ENCODE data around the gene SLC6A18. TPM values are rescaled to one million over a fixed set of nuclear protein-coding genes. Genes with fewer than 3 reads are reported as not detected.

SLC6A18 gene
- total RNA-seq, 1 experiment from 2014 or later, result not detected

GRCh38 chr5:1239505-1240251 lies 14.5 kb downstream of the SLC6A18 start:
- BruUV-seq (replicated peaks), result no TSS peak
- DNase-seq, result no peak
- Mint-ChIP-seq H3K27ac (ENCODE audit: unreplicated experiment) (no peak overlapping the region), H3K4me1 (ENCODE audit: low read depth, unreplicated experiment) (no peaks in the 10 kb centered on the region), H3K4me3 (ENCODE audit: low read depth, unreplicated experiment) (no peak overlapping the region), H3K27me3 (ENCODE audit: unreplicated experiment) (peaks cover 67% of the 10 kb centered on the region), H3K36me3 (ENCODE audit: insufficient read depth, unreplicated experiment) (peaks cover 4% of the 10 kb centered on the region), H3K9me3 (ENCODE audit: low read depth, unreplicated experiment) (peaks cover 4% of the 10 kb centered on the region)
- no peak for TF ChIP-seq CTCF (IDR thresholded peaks at IDR 0.05; ENCODE audit: unreplicated experiment)
- CTCF ChIA-PET, result interaction anchor here (1.1 kb wide), 1 partner anchor 405 kb away, joined by 3 read pairs; no protein-coding TSS in a partner anchor
- intact Hi-C loops (cut with micrococcal nuclease; ENCODE audit: unreplicated experiment), result no loop called here

DNA sequence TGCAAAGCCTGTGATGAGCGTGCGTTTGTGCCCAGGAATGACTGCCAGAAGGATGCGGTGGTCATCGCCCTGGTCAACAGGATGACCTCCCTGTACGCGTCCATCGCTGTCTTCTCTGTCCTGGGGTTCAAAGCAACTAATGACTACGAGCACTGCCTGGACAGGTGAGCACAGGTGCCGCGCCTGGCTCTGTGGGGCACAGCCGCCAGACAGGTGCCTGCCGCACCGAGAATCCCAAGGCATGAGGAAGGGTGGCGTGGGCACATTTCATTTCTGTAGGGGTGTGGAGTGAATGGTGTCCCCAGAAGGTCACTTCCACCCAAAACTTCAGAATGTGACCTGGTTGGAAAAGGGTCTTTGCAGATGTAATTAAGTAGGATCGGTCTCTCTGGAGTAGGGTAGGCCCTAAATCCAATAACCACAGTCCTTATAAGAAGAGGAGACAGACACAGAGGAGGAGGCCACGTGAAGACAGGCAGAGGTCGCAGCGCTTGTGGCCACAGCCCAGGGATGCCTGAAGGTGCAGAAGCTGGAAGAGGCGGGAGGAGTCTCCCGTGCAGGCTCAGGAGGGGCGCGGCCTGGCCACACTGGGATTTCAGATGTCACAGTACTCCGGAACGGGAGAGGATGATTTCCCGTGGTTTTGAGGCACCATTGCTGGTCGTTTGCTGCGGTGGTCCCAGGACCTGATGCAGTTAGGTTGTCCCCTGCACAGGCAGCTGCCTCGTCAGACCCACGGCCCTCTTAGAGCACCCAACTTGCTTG lies 15.5 kb downstream of the SLC6A18 start:
- DNase-seq, result no peak
- peaks cover 63% of the 10 kb centered on the region for H3K27me3 Mint-ChIP-seq (ENCODE audit: unreplicated experiment)
- H3K9me3 Mint-ChIP-seq (ENCODE audit: low read depth, unreplicated experiment), result peaks cover 4% of the 10 kb centered on the region
- H3K4me1 Mint-ChIP-seq (ENCODE audit: low read depth, unreplicated experiment), result no peaks in the 10 kb centered on the region
- intact Hi-C loops (cut with micrococcal nuclease; ENCODE audit: unreplicated experiment), result no loop called here
- CTCF ChIA-PET, result no interaction called here
- TF ChIP-seq CTCF (IDR thresholded peaks at IDR 0.05; ENCODE audit: unreplicated experiment), result no peak
- H3K27ac Mint-ChIP-seq (ENCODE audit: unreplicated experiment), result no peak overlapping the region
- no TSS peak for BruUV-seq (replicated peaks)
- no peak overlapping the region for H3K4me3 Mint-ChIP-seq (ENCODE audit: low read depth, unreplicated experiment)
- peaks cover 4% of the 10 kb centered on the region for H3K36me3 Mint-ChIP-seq (ENCODE audit: insufficient read depth, unreplicated experiment)

DNA sequence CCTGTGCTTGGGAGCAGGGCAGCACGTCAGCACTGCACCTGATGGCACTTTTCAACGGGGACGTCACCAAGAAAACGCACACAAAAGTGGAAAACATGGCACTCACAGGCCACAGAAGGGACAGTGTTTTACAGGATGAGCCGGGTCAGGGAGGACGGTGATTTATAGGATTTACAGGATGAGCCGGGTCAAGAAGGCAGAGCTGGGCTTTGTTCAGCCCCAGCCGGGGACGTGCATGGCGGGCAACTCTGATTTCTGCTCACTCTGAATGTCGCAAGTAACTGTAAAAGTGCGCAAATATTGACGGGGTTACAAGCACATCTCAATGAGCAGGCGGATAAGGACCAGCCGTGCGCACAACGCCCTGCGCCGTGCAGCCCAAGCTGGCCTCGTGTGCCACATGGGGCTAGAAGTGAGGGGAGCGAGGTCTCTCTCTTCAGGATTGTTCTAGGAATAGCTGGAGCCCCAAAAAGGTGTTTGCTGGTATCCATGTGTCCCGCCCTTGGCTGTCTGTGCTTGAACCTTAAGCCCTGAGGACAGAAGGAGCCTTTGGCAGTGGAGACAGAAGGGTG lies 16.4 kb downstream of the SLC6A18 start:
- Mint-ChIP-seq H3K36me3 (ENCODE audit: insufficient read depth, unreplicated experiment) (peaks cover 4% of the 10 kb centered on the region), H3K4me1 (ENCODE audit: low read depth, unreplicated experiment) (no peaks in the 10 kb centered on the region), H3K4me3 (ENCODE audit: low read depth, unreplicated experiment) (no peak overlapping the region), H3K9me3 (ENCODE audit: low read depth, unreplicated experiment) (no peaks in the 10 kb centered on the region), H3K27ac (ENCODE audit: unreplicated experiment) (no peak overlapping the region), H3K27me3 (ENCODE audit: unreplicated experiment) (peaks cover 54% of the 10 kb centered on the region)
- no TSS peak for BruUV-seq (replicated peaks)
- DNase-seq, result no peak
- intact Hi-C loops (cut with micrococcal nuclease; ENCODE audit: unreplicated experiment), result no loop called here
- CTCF ChIA-PET, result no interaction called here
- TF ChIP-seq CTCF (IDR thresholded peaks at IDR 0.05; ENCODE audit: unreplicated experiment), result no peak

DNA sequence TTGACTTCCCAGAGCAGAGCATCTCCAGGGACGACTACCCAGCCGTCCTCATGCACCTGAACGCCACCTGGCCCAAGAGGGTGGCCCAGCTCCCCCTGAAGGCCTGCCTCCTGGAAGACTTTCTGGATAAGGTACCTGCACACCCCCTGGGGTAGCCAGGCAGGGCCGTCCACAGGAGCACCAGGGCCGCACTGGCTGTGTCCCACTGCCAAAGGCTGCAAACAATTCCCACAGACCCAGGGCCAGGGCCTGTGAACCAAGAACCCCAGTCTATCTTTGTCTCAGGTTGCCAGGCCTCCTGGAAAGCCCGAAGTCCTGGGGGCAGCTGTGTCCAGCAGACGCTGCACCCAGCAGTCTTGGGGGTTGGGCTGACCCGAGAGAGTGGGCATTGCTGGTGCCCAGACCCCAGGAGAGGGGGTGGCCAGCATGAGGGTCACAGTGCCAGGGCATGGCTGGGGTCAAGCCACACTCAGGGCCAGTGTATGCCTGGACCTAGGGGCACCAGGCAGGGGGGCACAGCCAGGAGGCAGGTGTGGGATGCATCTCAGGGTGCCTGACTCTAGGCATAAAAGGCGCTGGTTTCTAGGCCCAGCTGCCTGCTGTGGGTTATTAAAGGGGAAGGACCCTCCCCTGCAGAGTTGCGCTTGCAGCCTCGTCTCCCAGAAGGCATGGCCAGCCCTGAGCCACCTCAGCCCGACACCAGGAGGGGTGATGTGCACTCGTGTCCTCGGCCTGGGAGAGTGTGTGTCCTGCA lies 17.7 kb downstream of the SLC6A18 start:
- Mint-ChIP-seq H3K27me3 (ENCODE audit: unreplicated experiment) (peaks cover 53% of the 10 kb centered on the region), H3K9me3 (ENCODE audit: low read depth, unreplicated experiment) (no peaks in the 10 kb centered on the region), H3K36me3 (ENCODE audit: insufficient read depth, unreplicated experiment) (peaks cover 4% of the 10 kb centered on the region), H3K27ac (ENCODE audit: unreplicated experiment) (no peak overlapping the region), H3K4me3 (ENCODE audit: low read depth, unreplicated experiment) (no peak overlapping the region), H3K4me1 (ENCODE audit: low read depth, unreplicated experiment) (no peaks in the 10 kb centered on the region)
- intact Hi-C loops (cut with micrococcal nuclease; ENCODE audit: unreplicated experiment), result no loop called here
- CTCF ChIA-PET, result interaction anchor here (0.6 kb wide), 1 partner anchor 10 kb away, joined by 3 read pairs; no protein-coding TSS in a partner anchor
- DNase-seq, result no peak
- no TSS peak for BruUV-seq (replicated peaks)
- TF ChIP-seq CTCF (IDR thresholded peaks at IDR 0.05; ENCODE audit: unreplicated experiment), result no peak
